Frontal cortex (tissue), 4 donors: ENCODE data around the gene SLC5A3. TPM values are rescaled to one million over a fixed set of nuclear protein-coding genes. Genes with fewer than 3 reads are reported as not detected.

ENCODE experiments used
- DNase-seq, 2 donors: peaks; one replicate each; pipeline ENCODE4 v3.0.0; 2012; ENCODE audit warnings: low spot score in 2 of 2
- FAIRE-seq: peaks from 2 replicates; lab custom pipeline; 2012; peaks lifted over from hg19 to GRCh38; lab: Jason Lieb, UNC
- total RNA-seq: library from RNA; depleted of rRNA; stranded (reverse); fragments of >200 nt; gene quantifications from one replicate; pipeline ENCODE4 v1.2.3, GENCODE V29; 2014
- donor health status: control.
- donor health status: control.
- donor health status: control.

The SLC5A3 gene
- total RNA-seq, 1 donor from 2014 or later: 54.2 TPM

DNA sequence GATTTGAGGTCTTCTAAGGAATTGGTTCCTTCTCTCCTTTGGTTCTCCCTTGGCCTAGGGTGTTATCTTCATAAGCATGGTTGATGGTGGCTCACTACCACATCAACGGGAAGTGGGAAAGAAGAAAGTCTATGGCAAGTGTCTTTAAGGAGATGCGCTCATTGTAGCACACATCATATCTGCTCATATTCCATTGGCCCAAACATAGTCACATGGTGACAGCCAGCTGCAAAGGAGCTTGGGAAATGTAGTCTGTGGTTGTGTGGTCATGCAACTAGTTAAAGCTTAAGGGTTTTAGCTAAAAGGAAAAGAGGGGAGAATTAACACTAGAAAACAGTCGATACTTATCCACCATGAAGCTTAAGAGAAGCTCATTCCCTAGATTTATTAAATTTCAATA, 11.4 kb upstream of the SLC5A3 start:
- FAIRE-seq (no peak), DNase-seq (no peak)

DNA sequence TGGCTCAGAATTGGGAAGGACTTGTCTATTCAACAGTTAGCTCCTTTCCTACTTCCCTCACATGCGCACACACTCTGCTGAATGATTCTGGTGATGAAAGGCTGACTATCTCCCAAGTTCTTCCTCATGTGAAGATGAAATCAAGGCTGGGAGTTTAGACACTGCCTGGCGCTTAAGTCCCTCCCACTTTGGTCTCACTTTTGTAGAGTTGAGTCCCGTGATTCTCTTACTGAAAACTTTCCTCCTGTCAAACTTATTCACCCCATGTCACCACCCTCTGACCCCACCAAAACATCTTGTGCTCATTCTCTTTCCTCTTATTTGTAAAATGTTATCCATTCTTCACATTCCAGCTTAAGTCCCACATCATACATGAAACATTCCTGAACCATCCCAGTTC, 8.4 kb upstream of the SLC5A3 start:
- FAIRE-seq (no peak), DNase-seq (no peak)

DNA sequence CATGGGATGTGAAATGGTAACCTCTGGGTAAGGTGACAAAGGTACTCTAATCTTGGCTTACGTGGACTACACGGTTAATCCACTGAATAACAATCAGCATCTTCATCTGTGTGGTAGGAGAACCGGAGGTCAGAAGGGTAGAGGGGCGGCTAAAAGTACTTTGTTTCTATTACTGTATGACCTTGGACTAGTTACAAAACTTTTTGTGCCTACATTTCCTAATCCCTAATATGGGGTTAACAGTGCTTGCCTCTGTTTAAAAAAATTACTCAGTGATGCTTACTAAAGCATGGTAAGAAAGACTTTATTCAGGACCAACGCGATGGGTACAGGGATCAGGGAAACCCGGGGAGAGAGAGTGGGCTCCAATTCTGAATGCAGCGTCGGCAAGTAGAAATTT, 1.7 kb upstream of the SLC5A3 start:
- FAIRE-seq: no peak

DNA sequence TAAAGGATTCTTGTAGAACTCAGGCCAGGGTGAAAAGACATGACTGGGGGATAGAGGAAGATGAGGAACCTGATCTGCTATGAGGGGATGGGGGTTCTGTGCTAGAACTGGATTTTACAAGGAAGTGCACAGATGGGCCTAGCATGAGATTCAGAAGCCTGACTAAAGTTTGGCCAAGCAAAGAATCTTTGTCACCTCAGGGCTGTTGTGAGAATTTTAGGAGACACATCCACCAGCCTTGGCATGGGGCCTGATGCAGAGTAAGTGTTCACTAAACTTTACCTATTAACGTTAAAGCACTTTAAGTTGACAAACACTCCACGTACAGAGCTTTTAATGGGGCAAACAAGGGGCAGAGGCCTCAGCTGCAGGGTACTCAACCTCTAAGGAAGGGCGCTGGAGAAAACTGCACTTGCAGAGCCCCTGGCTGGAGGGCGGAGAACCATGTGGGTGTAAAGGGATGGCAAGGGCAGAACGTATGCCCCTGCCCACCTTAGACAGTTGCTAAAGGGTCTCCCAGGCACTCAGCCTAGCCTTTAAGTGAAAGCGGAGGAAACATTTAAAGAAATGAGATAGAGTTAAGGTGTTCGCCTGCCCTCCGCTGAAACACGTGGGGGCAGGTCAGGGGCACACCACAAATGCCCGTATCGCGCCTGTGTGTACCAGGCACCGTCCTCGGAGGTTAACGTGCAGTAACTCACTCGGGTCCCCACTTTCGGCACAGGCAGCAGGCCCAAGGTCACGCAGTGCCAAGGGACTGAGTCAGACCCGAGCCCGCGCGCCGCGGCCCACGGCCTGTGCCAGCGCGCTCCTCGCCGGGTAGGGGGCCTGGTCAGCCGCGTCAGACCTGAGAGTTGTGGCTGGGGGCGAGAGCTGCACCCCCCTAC, 990 bp upstream of the SLC5A3 start:
- no peak for DNase-seq
- FAIRE-seq: no peak

More for the DNA sequence above, 1.7 kb upstream of the SLC5A3 start:
- no peak for DNase-seq

DNA sequence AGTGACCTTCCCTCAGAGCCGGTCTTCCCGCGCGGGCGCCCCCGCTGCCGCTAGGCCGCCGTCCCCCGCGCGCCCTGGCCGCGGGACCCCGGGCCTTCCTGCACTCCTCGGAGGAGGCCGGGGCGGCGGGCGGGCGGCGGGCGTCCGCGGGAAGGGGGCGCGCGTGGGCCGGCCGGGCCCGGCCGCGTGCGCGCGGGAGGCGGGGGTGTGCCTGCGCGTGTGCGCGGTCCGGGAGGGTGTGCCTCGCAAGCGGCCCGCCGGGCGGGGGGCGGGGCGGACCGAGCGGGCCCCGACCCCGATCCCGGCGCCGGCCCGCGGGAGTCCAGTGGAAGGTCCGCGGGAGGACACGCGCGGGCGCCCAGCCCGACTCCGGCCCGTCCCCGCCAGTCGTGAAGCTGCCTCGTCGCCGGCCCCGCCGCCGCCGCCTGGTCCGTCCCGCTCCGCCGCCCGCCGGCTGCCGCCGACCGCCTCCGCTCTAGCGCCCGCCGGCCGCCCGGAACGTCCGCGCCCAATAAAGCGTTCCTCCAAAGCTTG, 438 bp downstream of the SLC5A3 start:
- DNase-seq (peak; percentile 55 to 76), FAIRE-seq (no peak)

DNA sequence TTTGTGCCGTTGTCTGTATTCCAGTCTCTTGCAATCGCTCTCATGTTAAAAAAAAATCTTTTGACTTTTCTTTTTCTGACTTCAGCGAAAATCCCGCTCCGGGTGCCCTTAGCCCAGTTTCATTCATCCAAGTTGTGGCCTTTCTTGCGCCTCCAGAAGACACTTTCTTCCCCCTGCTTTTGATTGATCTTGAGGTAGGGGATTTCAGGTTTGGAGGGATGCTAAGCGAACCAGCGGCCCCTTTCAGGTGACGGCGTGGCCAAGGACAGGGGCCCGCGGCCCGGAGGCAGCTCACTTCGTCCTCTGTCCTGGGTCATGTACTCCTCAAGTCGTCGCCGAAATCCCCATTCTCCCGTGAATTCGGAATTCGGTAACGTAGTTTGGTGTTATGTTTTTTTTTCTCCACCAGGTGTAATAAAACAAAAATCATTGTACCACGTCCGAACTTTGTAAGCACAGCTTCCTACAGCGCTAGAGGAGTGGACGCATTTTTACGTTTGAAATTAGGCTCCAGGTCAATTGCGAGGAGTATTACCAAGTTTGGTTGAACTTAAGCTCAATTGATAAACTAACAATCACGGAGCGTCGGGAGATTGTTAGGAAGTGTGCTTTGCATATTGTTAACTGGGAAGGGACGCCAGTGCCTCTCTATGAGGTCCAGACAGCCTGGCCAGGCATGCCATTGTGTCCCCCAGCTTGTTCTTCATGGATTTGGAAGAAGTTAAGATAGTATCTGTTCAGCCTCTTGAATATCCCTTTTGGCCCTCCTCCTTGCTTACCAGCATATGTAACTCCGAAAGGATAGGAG, 1.1 kb downstream of the SLC5A3 start:
- DNase-seq (no peak), FAIRE-seq (no peak)

DNA sequence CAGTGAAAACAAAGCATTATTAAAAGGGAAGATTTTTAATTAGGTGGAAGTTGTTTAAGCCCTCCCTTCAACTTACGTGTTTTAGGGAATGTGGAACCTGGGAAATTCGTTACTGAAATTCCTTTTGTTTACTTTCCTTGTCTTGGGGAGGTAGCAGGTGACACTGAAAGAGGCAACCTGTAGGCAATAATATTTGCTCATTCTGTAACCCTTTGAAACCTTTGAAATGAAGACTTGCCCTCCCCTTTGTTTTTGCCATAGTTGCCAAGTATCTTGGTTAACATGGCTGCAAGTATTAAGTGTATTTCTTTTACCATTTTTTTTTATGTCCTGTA, 1.7 kb downstream of the SLC5A3 start:
- FAIRE-seq (no peak), DNase-seq (no peak)

DNA sequence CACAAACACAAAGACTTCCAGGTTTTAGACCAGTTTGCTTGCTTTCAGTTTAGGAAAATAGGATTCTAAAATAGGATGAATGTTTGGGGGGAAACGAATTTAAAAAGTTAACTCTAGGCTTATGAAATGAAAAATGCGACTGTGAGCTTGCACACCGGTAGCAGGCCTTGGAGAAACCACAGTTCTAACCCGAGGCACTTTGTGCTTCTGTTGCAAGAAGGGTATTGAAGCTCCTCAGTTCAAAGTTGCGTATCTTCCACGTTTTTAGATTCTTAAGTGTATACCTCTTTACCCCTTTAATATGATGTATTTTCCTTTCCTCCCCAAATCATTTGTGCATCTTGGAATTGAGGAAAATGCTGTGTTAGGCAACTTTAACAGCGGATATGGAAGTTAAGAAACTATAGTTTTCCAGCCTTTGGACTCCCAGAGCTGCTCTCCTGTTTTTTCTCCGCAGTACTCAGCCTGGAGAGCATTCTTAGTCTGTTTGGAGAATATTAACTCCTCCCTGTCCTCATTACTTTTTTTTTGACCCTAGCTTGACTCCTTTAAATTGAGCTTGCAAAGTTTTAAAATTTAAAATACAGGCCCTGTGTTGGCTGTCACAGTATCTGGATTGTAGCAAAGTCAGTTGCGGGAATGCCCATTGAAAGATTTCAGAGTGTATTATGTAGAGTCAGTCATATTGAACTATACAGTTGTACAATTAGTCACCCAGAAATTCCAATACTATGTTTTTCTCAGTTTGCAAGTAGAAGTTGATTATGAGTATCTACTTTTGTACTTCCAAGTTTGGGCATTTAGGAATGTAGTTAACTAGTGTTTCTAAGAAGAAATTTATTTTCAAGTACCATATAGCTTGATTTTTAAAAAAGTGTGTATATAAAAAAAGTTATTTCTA, 2.6 kb downstream of the SLC5A3 start:
- no peak for DNase-seq
- no peak for FAIRE-seq

DNA sequence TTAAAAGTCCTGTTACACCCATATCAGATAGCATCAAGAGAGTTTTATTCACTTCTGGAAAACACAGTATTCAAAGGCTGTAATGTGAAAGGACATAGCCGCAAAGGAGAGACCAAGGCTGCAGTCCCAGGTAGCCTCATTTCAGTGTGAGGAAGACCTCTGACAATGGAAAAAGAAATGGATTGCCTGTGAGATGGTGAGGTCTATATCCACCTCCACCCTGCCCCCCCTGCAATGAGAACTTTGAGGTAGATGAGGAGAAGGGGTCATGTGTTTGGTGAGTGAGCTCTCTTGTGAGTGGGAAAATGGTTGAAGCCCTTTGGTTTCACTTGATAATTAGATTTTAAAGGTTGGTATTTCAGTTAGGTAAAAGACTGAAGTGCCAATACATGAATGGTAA, 3.5 kb downstream of the SLC5A3 start:
- FAIRE-seq (no peak), DNase-seq (no peak)

DNA sequence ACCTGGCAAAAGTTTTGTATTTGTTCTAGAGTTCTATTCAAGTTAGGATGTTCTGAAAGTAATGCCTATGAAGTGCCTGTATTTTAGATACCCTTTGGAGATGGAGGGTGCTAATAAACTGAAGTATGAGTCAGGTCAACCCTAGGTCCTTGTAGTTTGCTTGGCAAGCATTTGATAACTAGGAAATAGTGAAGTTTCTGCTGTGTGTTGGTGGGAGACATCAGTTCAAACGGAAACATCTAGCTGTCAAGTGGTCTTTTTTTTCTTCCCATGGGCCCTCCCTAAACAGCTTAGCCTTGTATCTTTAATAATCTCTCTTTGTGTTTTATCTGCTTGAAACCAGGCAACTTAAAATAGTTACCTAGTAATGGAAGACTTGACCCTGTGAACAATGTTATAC, 4.5 kb downstream of the SLC5A3 start:
- no peak for DNase-seq
- FAIRE-seq: no peak

DNA sequence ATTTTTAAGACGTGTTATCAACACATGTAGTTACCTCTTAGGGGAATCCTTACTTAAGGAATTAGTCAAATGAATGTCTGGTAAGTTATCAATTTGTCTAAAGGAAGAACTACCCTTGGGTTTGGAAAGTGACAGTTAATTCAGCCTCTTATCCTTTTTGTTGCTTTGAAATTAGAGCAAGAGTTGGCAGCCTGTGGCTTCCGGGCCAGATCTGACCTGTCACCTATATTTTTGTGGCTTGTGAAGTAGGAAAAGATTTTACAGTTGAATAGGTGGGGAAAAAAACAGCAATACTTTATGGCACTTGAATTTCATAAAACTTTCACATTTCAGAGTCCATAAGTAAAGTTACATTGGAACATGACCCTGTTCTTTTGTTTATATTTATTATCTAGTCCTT, 5.5 kb downstream of the SLC5A3 start:
- FAIRE-seq (no peak), DNase-seq (no peak)

DNA sequence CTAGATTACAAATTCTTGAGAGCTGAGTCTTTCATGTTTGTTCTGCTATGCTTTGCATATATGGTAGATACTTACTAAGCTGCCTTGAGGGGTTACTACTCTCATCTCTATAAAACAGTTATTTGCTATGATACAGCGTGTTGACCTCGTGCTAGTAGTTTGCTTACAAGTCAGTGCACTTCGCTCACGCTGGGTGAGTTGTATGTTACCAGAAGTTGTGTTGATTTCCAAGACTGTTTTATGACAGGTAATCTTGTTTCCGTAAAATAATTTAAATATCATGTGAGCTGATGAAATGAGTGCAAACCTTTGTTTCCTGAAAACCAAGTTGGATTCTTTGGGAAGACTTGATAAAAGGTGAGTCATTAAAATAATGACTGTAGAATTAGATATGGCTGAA, 7.3 kb downstream of the SLC5A3 start:
- no peak for FAIRE-seq
- DNase-seq: no peak

DNA sequence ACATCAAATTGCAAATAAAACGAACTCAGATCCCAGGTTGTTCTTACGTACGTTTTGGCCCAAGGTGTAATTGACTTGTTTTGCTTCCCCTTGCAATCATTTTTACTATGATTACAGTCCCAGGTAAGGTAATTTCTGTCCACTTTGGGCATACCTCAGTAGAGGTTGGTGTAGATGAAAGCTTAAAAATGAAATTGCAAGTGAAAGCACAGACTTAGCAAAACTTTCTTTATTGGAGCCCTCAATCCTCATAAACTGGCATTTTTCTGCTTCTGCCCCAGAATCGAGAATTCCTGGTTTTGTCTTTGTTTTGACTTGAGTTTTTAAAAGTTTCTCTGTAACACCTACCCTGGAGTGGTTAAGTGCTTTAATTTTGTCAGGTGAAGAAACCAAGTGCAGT, 9.4 kb downstream of the SLC5A3 start:
- no peak for DNase-seq
- FAIRE-seq: no peak

DNA sequence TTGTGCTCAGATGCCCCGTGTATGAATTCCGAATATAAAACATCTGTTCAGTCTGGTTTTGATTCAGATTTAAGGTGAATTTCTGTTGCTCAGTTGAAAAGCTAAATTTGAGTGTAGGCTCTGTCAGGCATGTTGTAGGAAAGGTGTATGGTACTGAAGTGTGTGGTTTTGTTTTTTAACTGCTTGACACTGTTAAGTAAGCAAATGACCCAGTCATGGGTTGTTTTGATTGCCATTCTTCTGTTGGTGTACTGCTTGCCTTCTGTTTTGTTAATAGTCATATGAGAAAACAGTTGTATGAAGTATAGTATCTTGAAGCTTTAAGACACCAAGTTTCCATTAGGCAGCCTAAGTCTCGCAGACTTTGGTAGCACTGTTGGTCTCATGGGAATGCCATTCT, 10.0 kb downstream of the SLC5A3 start:
- no peak for DNase-seq

DNA sequence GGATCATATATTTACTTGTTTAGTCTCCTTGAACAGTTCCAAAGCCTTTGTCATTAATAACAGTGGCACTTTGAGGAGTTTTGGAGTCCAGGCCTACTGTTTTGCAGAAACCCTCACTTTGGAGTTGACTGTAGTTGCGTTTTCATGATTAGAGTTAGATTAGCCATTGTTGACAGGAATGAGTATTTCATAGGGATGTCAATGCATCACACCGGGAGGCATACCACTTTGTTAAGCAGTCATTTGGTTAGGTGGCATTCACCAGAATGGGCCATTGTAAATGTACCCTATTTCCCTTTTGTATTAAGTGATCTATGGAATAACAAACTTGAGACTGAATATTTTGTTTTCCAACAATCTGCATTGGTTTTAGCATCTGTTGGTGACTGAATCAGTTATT, 11.8 kb downstream of the SLC5A3 start:
- DNase-seq (no peak), FAIRE-seq (no peak)

More for the DNA sequence above, 10.0 kb downstream of the SLC5A3 start:
- FAIRE-seq: no peak

DNA sequence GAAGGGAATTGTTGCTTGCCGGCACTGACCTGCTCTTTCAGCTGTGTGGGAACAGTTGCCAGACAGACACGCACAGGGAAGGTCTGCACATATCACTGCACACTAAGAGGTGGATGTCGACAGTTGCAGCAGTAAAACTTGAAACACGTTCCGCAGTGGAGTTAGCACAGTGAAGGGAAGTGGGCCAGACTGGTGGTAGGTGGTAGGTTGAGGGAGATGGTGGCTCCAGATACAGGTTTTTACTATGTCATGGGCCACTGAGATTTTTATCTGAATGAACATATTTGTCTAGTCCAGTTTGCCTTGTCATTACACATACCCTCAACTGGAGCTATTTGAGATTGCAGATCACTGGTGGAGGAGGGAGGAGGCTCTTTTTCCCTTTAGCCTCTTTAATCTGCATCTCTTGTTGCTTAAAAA, 13.5 kb downstream of the SLC5A3 start:
- no peak for FAIRE-seq

DNA sequence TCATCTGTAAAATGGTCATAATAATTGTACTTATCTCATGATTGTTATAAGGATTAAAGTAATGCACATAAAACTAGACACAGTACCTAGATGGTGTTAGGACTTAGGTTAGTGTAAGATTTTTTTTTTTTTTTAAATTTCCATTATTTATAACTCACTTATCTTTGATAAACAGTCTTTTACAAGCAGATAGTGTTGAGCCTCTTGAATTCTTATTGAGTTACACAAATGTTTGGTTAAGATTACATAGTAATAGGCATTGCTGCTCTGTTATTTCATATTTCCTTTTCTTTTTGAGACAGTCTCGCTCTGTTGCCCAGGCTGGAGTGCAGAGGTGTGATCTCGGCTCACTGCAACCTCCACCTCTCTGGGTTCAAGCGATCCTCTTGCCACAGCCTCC, 15.4 kb downstream of the SLC5A3 start:
- FAIRE-seq (no peak), DNase-seq (no peak)

More for the DNA sequence above, 13.5 kb downstream of the SLC5A3 start:
- DNase-seq: no peak

DNA sequence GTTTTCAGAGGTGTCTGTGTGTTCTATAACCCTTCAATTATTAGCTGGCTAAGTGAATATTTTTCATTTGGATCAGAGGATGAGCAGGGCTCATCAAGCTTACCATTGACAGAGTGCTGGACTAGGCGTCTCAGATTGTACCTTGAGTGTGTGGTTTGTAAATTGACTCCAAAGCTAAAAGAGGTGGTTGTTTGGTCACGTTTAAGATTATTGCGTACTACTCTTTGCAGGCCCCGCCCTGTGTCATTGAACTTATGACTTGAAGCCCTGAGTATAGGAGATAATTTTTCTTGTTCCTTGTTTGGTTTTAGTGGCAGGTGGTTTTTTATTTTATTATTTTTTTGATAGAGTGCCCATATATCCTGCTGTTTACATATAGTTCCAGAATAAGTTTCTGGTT, 17.7 kb downstream of the SLC5A3 start:
- no peak for DNase-seq
- no peak for FAIRE-seq

DNA sequence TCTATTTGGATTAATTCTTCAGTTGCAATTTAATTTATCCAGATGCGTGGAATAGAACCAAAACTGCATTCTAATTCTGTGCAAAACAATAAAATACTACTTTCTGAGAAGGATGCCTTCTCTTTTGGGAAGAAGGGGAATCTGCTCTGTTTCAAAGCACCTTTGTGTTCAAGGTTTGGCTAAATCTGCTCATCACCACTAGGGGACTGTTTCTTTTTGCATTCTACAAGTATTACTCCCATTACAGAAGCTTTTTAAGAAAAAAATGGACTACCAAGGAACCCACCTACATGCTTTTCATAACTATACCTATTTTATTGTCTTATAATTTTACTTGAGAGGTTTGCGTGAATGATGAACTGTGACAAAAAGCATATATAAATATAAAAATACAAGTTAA, 18.2 kb downstream of the SLC5A3 start:
- FAIRE-seq: no peak

More for the DNA sequence above, 18.2 kb downstream of the SLC5A3 start:
- no peak for DNase-seq
